ENCODE data around the gene CAMTA1.

CAMTA1 gene

GRCh38 chr1:7632176-7632575 lies 846.9 kb downstream of the CAMTA1 start:
- no peak for DNase-seq (ENCODE audit: low read depth in 2 of 2)

GRCh38 chr1:7632681-7633080 lies 847.4 kb downstream of the CAMTA1 start:
- no peak for DNase-seq (ENCODE audit: low read depth in 2 of 2)

- DNase-seq (ENCODE audit: low read depth in 2 of 2): no peak
These were observed 848.4 kb downstream of the CAMTA1 start for GRCh38 chr1:7633506-7634245.

- no peak for DNase-seq (ENCODE audit: low read depth in 2 of 2)
These were observed 849.4 kb downstream of the CAMTA1 start for GRCh38 chr1:7634546-7635240.

- DNase-seq (ENCODE audit: low read depth in 2 of 2): no peak
These were observed 851.7 kb downstream of the CAMTA1 start for GRCh38 chr1:7636795-7637526.

DNA sequence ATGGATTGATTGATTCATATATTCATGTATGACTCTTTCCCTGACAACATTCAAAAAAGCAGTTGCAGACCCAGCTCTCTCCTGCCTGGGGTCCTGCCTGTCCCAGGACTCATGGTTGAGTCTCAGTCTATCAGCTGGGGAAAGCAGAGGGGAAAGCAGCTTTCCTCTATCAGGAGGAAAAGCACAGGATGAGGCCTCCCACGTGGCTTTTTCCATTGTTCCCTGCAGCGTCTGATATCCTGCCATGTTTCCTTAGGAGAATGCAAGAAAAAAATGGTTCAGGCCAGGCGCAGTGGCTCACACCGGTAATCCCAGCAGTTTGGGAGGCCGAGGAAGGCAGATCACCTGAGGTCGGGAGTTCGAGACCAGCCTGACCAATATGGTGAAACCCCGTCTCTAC lies 852.8 kb downstream of the CAMTA1 start:
- DNase-seq (ENCODE audit: low read depth in 2 of 2): no peak

- no peak for DNase-seq (ENCODE audit: low read depth in 2 of 2)
These were observed 854.3 kb downstream of the CAMTA1 start for GRCh38 chr1:7639435-7640131.

GRCh38 chr1:7640350-7640749 lies 855.1 kb downstream of the CAMTA1 start:
- no peak for DNase-seq (ENCODE audit: low read depth in 2 of 2)

GRCh38 chr1:7640920-7641585 lies 855.8 kb downstream of the CAMTA1 start:
- no peak for DNase-seq (ENCODE audit: low read depth in 2 of 2)

- DNase-seq (ENCODE audit: low read depth in 2 of 2): no peak
These were observed 856.5 kb downstream of the CAMTA1 start for GRCh38 chr1:7641587-7642417.

- no peak for DNase-seq (ENCODE audit: low read depth in 2 of 2)
These were observed 857.1 kb downstream of the CAMTA1 start for GRCh38 chr1:7642418-7642704.

GRCh38 chr1:7642781-7643529 lies 857.7 kb downstream of the CAMTA1 start:
- DNase-seq (ENCODE audit: low read depth in 2 of 2): no peak

DNA sequence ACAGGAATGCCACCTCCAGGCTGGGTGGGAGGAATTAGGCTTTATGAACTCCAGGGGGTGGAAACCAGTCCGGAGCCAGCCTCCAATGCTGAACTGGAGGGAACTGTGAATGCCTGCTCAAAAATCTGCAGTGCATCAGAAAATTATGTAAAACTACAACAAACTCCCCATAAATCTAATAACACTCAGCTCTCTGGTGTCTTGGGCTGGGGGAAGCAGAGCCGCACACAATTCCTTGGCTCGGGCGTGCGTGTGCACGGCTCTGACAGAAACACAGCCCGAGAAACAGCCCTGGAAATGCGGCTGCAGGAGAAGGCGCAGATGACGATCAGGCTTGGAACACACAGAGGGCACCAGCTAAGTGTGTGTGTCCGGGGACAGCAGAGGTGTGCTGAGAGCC lies 858.3 kb downstream of the CAMTA1 start:
- DNase-seq (ENCODE audit: low read depth in 2 of 2): no peak

DNA sequence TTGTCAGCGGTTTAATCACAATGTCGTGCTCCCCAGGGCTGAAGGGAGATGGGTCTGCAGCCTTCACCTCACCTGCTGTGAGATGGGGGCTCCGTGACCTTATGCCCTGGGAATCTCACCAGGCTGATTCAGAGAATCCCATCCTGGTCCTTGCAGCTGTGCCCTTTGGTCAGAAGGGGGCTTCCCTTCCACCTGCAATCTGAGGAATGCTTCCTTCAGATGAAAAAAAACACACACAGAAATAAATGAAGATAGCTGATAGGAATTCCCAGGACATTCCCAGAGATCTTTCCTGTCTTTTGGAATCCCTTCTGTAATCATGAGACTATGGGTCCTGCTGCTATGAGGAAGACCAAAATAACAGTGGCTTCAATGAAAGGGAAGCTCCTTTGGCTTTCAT lies 858.8 kb downstream of the CAMTA1 start:
- no peak for DNase-seq (ENCODE audit: low read depth in 2 of 2)

- DNase-seq (ENCODE audit: low read depth in 2 of 2): no peak
These were observed 859.9 kb downstream of the CAMTA1 start for GRCh38 chr1:7644961-7645750.

GRCh38 chr1:7645751-7646048 lies 860.4 kb downstream of the CAMTA1 start:
- DNase-seq (ENCODE audit: low read depth in 2 of 2): no peak

- no peak for DNase-seq (ENCODE audit: low read depth in 2 of 2)
These were observed 860.9 kb downstream of the CAMTA1 start for GRCh38 chr1:7646164-7646563.

DNA sequence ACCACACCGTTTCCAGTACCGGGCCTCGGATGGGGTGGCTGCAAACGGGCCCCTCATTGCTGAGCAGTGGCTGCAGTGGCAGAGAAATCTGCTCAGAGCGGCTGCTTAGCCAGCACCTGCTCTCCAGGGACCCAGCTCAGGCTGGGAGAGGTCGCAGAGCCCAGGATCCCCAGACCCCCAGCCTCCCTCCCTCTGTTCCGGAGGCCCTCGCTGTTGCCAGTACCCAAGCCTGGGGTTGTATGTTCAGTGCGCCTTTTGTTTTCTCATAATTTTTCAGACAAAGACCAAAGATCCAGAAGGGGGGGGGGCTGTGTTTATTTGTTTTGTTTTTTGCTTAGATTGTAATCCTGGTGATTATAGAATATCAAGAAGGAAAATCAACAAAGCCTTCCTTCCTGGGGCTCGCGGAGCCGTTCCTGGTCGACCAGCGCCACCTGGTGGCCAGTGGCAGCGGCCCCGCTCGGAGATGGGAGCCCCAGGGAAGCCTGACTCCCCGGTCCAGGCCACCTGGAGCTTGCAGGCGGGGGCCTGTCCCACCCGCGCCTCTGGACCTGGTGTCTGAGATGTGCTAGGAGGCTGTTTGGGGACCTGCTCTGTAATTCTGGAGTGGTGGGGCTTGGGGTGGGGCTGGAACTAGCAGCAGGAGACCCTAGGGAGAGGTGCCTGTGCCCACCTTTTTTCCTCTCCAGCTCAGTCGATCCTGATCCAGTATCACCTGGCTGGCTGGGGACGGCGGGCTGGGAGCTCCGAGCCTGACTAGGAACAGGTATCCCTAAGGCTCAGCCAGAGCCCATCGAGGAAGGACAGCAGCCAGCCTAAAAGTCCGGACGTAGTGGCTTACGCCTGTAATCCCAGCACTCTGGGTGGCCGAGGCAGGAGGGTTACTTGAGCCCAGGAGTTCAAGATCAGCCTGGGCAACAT lies 862.0 kb downstream of the CAMTA1 start:
- peak; percentile 59 to 78 for DNase-seq (ENCODE audit: low read depth in 2 of 2)

Data from stimulated activated CD4-positive, alpha-beta T cell treated with anti-CD3 and anti-CD28 coated beads, Interleukin-4, amount 100 ng/mL, for 48 hours (primary cell).